HepG2 (cell line): ENCODE data around the gene IL17C. TPM values are rescaled to one million over a fixed set of nuclear protein-coding genes. Genes with fewer than 3 reads are reported as not detected.

Experiments
- ATM ChIP-seq: fragments of 450-650 bp; IDR thresholded peaks from 2 replicates; pipeline ENCODE4 v1.7.1; 2017; ENCODE audit warnings: mild to moderate bottlenecking, borderline replicate concordance
- CENPT ChIP-seq: sonication (generic); formaldehyde crosslinking; IDR thresholded peaks from 2 replicates; pipeline ENCODE4 v1.8.0; 2022; ENCODE audit warnings: low read depth, mild to moderate bottlenecking, moderate library complexity, missing genetic modification reagents
- EED ChIP-seq: sonication (generic); formaldehyde crosslinking; IDR thresholded peaks from 2 replicates; pipeline ENCODE4 v1.5.0; 2020; ENCODE audit warnings: mild to moderate bottlenecking, missing genetic modification reagents
- MEF2D ChIP-seq: sonication (generic); formaldehyde crosslinking; IDR thresholded peaks from 2 replicates; pipeline ENCODE4 v1.5.1; 2020; ENCODE audit warnings: mild to moderate bottlenecking, missing genetic modification reagents
- MIER2 ChIP-seq: IDR thresholded peaks from 2 replicates; pipeline ENCODE4 v1.6.1; 2016; ENCODE audit warnings: missing biosample characterization, missing genetic modification reagents
- NFRKB ChIP-seq: fragments of 450-650 bp; IDR thresholded peaks from 2 replicates; pipeline ENCODE4 v1.6.1; 2017
- PHB2 ChIP-seq: fragments of 450-650 bp; IDR thresholded peaks from 2 replicates; pipeline ENCODE4 v1.6.1; 2018; ENCODE audit not compliant: partially characterized antibody
- PRMT3 ChIP-seq: sonication (generic); formaldehyde crosslinking; IDR thresholded peaks from 2 replicates; pipeline ENCODE4 v1.8.1; 2022; ENCODE audit warnings: low read depth, mild to moderate bottlenecking, moderate library complexity, missing genetic modification reagents, borderline replicate concordance
- TBP ChIP-seq: sonication (generic); formaldehyde crosslinking; IDR thresholded peaks from 2 replicates; pipeline ENCODE4 v1.5.0; 2020; ENCODE audit warnings: missing genetic modification reagents
- ZNF337 ChIP-seq: sonication (generic); formaldehyde crosslinking; IDR thresholded peaks from 2 replicates; pipeline ENCODE4 v1.5.1; 2020; ENCODE audit warnings: missing genetic modification reagents, low read depth, mild to moderate bottlenecking, borderline replicate concordance
- polyA plus RNA-seq, 8 experiments: library from polyadenylated mRNA; depleted of rRNA in 3 of 8; stranded (reverse) in 7 of 8; unstranded in 1 of 8; fragments of >200 nt; fragmentation: Illumina TruSeq in 4 of 8; extraction: Trizol in 4 of 8; gene quantifications; 2 replicates each; pipeline versions ENCODE4 v1.2.1 to v1.2.3, GENCODE V29; 2011 to 2016; ENCODE audit warnings: low read depth in 4 of 8, missing spikeins in 1 of 8, mixed read lengths in 1 of 8; ENCODE audit not compliant: insufficient read depth in 1 of 8
- total RNA-seq, 5 experiments: library from RNA; depleted of rRNA; stranded (reverse); fragments of >200 nt; fragmentation: Illumina TruSeq; extraction: Trizol; gene quantifications; 2 replicates each; pipeline ENCODE4 v1.2.3, GENCODE V29; 2016; ENCODE audit warnings: low read depth in 1 of 5
- TF ChIP-seq, protein P1 (sequence below): sonication (generic); IDR thresholded peaks from 2 replicates; pipeline ENCODE4 v1.6.1; 2016; ENCODE audit warnings: low read depth, borderline replicate concordance
- TF ChIP-seq, protein P2 (sequence below): sonication (generic); formaldehyde crosslinking; IDR thresholded peaks from 2 replicates; pipeline ENCODE4 v1.4.0; 2020; ENCODE audit warnings: missing genetic modification reagents
- TF ChIP-seq, protein P3 (sequence below), 2 experiments: fragments of 450-650 bp in 1 of 2; sonication (generic) in 1 of 2; formaldehyde crosslinking in 1 of 2; IDR thresholded peaks; 2 replicates each; pipeline versions ENCODE4 v1.6.1 to v1.8.0; 2016 to 2022; ENCODE audit warnings: antibody characterized with exemption in 1 of 2, mild to moderate bottlenecking in 1 of 2, missing genetic modification reagents in 1 of 2

IL17C gene
- total and polyA plus RNA-seq, 2 of the 13 experiments (the other 11 are each of a cell fraction or from before 2014, with no cell fraction given): not detected

DNA sequence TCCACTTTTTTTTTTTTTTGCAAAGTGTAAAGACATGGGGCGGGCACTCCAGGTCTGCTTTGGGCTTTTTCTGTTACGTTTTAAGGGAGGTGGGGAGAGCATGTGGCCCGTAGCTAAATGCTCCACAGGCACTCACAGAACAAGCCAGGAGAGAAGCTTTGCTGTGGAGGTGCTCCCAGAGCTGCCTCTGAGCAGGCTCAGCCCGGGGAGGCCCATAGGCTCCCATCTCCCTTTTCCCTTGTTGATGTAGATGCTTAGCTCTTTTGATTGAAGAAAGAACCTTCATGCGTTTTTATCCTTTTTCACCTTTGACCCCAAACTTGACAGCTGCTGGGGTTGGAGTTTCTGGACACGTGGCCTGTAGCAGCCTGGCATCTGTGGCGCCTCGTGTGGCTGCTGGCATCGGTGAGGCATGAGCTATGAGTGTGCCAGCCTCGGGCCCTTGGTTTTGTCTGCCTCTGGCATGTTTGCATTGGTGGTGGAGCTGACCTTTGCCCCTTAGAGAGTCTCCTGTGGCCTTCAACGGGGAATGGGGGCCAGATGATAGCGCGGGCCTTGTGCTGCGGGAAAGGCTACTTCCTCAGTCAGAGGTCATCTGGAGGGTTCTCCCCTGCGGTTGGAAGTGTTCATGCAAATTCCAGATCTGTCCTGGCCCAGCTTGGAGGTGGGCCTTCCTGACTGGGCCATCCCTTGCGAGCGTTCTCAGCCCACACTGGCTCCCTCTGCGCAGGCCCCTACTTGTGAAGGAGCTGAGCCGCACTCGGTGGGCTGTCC lies 20.0 kb upstream of the IL17C start (continued):
- TF ChIP-seq, protein P1, sequence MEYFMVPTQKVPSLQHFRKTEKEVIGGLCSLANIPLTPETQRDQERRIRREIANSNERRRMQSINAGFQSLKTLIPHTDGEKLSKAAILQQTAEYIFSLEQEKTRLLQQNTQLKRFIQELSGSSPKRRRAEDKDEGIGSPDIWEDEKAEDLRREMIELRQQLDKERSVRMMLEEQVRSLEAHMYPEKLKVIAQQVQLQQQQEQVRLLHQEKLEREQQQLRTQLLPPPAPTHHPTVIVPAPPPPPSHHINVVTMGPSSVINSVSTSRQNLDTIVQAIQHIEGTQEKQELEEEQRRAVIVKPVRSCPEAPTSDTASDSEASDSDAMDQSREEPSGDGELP: peak; percentile 65; the same call in 1 of the 2 replicates
- TF ChIP-seq EED (CRISPR knock-in tag): peak; percentile 52; the same call in 1 of the 2 replicates
- TF ChIP-seq, protein P2, sequence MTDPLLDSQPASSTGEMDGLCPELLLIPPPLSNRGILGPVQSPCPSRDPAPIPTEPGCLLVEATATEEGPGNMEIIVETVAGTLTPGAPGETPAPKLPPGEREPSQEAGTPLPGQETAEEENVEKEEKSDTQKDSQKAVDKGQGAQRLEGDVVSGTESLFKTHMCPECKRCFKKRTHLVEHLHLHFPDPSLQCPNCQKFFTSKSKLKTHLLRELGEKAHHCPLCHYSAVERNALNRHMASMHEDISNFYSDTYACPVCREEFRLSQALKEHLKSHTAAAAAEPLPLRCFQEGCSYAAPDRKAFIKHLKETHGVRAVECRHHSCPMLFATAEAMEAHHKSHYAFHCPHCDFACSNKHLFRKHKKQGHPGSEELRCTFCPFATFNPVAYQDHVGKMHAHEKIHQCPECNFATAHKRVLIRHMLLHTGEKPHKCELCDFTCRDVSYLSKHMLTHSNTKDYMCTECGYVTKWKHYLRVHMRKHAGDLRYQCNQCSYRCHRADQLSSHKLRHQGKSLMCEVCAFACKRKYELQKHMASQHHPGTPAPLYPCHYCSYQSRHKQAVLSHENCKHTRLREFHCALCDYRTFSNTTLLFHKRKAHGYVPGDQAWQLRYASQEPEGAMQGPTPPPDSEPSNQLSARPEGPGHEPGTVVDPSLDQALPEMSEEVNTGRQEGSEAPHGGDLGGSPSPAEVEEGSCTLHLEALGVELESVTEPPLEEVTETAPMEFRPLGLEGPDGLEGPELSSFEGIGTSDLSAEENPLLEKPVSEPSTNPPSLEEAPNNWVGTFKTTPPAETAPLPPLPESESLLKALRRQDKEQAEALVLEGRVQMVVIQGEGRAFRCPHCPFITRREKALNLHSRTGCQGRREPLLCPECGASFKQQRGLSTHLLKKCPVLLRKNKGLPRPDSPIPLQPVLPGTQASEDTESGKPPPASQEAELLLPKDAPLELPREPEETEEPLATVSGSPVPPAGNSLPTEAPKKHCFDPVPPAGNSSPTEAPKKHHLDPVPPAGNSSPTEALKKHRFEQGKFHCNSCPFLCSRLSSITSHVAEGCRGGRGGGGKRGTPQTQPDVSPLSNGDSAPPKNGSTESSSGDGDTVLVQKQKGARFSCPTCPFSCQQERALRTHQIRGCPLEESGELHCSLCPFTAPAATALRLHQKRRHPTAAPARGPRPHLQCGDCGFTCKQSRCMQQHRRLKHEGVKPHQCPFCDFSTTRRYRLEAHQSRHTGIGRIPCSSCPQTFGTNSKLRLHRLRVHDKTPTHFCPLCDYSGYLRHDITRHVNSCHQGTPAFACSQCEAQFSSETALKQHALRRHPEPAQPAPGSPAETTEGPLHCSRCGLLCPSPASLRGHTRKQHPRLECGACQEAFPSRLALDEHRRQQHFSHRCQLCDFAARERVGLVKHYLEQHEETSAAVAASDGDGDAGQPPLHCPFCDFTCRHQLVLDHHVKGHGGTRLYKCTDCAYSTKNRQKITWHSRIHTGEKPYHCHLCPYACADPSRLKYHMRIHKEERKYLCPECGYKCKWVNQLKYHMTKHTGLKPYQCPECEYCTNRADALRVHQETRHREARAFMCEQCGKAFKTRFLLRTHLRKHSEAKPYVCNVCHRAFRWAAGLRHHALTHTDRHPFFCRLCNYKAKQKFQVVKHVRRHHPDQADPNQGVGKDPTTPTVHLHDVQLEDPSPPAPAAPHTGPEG: 0 out of 2 replicates have a peak, but pooled peaks have one; percentile 67
- TF ChIP-seq ZNF337 (CRISPR knock-in tag): no peak
- TF ChIP-seq TBP (CRISPR knock-in tag): no peak
- TF ChIP-seq, protein P3, sequence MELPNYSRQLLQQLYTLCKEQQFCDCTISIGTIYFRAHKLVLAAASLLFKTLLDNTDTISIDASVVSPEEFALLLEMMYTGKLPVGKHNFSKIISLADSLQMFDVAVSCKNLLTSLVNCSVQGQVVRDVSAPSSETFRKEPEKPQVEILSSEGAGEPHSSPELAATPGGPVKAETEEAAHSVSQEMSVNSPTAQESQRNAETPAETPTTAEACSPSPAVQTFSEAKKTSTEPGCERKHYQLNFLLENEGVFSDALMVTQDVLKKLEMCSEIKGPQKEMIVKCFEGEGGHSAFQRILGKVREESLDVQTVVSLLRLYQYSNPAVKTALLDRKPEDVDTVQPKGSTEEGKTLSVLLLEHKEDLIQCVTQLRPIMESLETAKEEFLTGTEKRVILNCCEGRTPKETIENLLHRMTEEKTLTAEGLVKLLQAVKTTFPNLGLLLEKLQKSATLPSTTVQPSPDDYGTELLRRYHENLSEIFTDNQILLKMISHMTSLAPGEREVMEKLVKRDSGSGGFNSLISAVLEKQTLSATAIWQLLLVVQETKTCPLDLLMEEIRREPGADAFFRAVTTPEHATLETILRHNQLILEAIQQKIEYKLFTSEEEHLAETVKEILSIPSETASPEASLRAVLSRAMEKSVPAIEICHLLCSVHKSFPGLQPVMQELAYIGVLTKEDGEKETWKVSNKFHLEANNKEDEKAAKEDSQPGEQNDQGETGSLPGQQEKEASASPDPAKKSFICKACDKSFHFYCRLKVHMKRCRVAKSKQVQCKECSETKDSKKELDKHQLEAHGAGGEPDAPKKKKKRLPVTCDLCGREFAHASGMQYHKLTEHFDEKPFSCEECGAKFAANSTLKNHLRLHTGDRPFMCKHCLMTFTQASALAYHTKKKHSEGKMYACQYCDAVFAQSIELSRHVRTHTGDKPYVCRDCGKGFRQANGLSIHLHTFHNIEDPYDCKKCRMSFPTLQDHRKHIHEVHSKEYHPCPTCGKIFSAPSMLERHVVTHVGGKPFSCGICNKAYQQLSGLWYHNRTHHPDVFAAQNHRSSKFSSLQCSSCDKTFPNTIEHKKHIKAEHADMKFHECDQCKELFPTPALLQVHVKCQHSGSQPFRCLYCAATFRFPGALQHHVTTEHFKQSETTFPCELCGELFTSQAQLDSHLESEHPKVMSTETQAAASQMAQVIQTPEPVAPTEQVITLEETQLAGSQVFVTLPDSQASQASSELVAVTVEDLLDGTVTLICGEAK (IDR thresholded peaks at IDR 0.05): no peak
- TF ChIP-seq, protein P3 (CRISPR knock-in tag; IDR thresholded peaks at IDR 0.05): no peak
- 0 out of 2 replicates have a peak, but pooled peaks have one; percentile 51 for TF ChIP-seq CENPT
- no peak for TF ChIP-seq MEF2D (CRISPR knock-in tag)
- no peak for TF ChIP-seq ATM
- TF ChIP-seq MIER2 (CRISPR knock-in tag): peak; percentile 30; the same call in 1 of the 2 replicates
- TF ChIP-seq PHB2: no peak
- no peak for TF ChIP-seq PRMT3 (CRISPR knock-in tag)
- no peak for TF ChIP-seq NFRKB
